Stimulated activated CD8-positive, alpha-beta memory T cell treated with anti-CD3 and anti-CD28 coated beads, Interleukin-7, amount 100 ng/mL, for 24 hours (primary cell): ENCODE measurements around the gene CDH1.
"Not testable (repeated sequence)": the region's sequence is repeated elsewhere in the genome, so short reads cannot be mapped to it uniquely, and the experiment has no call there.

ENCODE experiments used
- DNase-seq: peaks from one replicate; pipeline ENCODE4 v3.0.0-alpha.2; 2020; ENCODE audit warnings: low read depth

The CDH1 gene

DNA sequence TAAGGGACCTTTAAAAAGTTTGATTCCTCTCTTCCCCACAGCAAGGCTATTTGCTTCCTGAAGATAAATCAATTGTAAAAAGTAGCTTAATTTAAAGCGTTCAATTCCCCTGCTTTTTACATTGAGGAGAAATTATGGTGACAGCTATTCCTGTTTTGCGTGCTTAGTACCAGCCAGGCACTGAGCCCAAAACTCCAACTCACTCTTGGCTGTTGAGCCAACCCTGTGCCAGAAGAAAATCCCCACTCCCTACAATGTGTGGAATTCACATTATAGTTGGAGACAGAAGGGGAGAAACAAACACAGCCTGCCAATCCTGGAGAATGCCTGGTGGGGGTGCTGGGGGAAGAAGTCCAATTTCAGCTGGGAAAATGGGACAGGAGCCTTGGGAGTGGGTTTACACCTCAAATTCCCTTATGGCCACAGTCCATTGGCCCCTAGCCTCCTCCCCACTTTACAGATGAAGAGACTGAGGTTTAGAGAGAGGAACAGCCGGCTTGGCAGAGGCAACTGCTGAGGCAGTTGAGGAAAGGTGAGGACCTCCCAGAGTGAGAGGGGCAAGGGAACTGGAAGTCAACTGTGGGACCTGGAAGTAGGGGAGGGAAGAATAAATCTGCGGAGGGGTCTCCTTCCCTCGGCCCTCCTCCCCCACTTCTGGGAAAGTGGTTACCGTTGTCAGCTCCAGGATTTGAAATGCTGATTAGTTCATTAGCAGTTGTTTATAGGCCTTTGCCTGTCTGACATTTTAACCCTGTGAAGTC, 26.1 kb downstream of the CDH1 start:
- no peak for DNase-seq

DNA sequence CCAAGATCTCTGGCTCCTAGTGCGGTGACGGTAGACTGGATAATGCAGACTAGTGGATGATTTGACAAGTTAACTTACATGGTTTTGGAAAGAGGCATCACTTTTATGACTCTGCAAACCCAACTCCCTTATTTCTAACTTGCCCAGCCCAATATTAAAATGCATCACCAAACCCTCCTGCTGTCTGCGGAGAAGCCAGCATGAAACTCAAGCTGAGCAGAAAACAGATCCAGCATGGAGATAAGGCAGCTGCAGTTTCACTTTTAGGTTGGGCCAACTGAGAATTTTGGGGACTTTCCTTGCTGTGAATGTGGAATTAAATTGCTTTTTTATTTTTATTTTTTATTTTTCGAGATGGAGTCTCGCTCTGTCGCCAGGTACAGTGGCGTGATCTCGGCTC, 27.8 kb downstream of the CDH1 start:
- DNase-seq = no peak

DNA sequence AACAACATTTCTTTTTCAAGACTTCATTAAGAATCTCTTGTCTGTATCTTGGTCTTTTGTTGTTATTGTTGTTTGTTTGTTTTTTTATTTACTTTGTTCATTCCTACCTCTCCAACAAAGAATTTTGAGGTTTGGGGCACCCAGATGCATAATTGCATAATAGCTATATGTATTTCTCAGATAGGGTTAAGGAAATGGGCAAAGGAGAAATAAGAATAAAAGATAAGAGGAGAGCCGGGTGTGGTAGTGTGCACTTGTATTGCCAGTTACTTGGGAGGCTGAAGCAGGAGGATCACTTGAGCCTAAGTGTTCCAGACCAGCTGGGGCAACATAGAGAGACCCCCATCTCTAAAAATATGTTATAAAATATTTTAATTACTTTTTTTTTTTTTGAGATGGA, 30.5 kb downstream of the CDH1 start:
- no peak for DNase-seq

DNA sequence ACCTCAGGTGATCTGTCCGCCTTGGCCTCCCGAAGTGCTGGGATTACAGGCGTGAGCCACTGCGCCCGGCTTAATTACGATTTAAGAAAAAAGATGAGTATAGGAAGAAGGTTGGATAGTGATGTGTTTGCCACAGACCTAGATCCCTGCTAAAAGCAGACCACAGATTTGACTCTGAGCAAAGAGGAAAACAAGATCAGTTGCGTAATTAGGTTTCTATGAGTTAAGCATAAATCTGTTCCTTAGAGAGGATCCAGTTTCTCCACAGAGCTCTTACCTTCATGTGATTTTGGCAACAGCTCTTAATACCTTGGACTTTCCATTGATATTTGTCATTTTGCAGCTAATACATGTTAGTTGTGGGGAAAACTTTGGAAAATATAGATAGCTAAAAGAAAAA, 31.1 kb downstream of the CDH1 start:
- no peak for DNase-seq

DNA sequence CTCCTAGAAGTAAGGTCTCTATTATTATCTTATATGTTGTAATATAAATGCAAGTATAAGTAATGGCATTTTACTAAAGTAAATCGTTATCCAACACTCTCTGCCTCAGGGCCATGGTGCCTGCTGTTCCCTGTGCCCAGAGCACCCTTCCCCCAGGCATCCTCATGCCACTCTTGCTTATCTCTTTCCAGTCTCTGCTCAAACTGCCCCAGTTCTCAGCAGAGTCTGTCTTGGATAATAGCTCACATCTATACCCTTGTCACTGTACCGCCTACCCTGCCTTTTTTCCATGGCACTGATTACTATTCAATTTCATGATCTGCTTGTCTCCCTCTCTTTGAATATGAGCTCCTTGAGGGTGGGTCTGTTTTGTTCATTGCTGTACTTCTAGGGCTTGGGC, 31.7 kb downstream of the CDH1 start:
- no peak for DNase-seq

DNA sequence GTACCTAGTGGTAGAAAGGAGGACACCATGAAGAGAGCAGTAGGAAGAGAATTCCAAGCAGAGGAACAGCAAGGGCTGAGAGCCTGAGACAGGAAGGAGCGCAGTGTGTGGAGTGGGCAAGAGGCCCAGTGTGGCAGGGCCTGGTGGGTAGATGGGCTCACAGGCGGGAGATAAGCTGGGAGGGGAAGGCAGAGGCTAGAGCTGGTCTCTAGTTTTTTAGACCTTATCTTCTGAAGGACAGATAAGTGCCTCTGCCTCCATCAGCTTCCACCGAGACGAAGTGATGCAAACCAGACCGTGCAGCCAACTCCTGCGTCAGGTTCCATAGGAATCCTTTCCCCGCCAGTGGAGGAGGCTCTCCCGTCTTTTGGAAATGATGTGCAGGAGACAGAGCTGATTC, 33.6 kb downstream of the CDH1 start:
- no peak for DNase-seq

DNA sequence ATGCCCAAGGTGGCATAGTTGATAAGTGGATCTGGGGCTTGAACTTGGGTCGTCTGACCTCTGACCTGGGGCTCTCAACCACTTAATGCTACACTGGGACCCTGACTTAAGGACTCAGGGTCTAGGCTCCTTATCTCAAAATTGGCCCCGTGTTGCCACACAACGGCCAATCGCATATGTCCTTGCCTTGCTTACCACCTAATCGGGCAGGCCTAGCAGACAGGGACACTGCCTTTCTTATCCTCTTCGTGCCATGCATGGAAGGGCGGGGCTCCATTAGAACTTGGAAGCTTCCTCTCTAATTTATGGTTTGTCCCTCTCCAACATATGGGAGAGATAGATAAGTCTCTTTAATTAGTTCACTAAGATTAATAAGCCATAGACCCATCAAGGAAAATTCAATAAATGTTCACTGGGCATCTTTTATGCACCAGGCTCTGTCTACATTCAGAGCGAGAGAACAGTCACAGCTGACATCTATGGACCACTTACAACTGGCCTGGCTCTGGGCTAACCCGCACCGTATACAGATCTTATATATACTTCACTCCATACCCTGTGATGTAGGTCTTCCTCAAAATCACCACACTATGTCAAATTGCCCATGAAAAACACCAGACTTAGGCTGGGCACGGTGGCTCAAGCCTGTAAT, 35.1 kb downstream of the CDH1 start:
- no peak for DNase-seq

DNA sequence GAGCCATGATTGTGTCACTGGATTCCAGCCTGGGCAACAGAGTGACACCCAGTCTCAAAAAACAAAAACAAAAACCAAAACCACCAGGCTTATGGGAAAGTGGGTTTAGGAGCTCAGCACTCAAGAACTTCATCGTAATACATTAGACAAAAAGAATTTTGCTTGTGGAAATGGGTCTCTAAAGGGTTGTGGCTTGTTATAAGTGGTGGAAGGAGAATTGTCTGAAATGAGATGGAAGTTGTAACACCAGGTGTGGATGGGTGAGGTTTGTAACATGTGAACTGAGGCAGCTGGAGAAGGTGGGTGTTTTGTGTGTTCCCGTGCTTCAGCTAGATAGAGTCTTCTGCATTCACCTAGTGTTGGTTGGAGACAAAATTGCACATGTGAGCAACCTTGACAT, 35.8 kb downstream of the CDH1 start:
- DNase-seq = no peak

DNA sequence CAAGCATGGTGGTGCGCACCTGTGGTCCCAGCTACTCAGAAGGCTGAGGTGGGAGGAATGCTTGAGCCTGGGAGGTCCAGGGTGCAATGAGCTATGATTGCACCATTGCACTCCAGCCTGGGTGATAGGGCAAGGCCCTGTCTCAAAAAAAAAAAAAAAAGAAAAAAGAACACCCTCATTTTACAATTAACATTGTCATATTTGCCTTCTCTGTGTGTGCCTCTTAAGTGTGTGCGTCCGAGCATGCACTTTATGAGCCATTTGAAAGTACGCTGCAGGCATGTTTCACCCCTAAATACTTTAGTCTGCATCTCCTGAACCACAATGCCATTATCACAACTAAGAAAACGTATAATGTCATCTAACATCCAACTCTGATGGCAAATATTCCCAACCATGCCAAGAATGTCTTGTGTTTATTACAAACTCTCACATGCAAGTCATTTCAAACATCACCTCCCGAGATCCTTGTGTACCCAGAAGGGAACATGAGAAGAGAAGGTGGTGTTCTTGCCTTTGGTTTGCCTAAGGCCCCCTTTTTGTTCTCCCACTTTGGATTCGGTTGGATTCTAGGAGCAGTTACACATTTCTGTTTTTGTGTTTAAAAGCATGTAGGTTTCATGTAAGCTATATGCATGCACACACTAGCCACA, 38.0 kb downstream of the CDH1 start:
- DNase-seq = no peak

DNA sequence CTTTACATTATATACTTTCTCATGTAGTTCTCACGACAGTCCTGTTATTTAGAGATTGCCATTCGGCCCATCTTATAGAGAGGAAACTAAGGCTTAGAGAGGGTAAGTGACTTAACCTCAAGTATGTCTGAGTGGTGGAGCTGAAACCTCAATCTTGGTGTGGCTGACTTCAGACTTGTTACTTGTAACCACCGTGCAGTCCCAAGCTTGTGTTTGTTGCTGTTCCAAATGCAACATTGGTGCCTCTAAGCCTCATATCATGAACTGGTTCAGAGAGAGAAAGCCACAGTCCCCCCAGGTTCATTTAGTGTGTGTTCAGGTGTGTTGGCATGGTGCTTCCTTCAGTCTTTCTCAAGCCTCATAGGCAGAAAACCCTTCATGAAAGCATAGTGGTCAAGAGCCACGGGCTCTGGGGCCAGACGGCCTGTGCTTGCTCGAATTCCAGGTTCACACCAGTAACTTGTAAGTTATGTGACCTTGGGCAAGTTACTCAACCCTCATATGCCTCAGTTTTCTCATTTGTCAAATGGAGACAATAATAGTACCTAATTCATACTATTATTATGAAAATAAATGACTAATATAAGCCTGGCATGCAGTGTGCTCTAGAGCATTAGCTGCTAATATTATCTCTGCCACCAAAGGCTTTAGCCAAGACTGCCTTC, 39.9 kb downstream of the CDH1 start:
- no peak for DNase-seq

DNA sequence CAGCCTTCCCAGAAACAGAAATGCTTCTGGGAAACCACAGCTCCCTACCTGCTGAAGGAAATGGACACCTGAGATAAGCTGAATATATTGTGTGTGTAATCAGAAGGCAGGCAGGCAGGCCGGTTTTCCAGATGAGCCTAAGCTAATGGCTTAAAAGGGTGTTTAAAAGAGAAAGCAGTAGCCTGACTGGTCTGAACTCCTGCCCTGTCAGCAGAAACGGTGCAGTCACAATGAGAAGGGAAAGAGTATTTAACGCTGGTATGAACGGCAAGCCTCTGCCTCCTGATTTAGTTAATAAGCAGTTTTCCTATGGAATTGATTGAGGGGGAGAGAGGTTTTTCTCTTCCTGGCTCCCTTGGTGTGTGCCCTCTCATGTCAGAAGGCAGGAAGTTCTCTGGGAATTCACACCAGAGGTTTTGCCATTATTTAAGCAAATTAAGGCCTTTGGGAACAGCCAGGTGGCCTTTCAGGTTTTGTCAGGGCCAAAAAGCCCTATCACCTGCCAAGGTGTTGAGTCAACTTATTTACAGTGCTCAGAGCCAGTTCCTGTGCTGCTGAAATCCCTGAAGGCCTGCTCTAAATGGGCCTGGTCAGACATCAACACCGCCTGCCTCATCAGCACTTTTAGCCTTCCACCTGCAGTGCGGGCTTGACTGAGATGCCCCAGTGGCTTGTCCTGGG, 41.6 kb downstream of the CDH1 start:
- DNase-seq = no peak

DNA sequence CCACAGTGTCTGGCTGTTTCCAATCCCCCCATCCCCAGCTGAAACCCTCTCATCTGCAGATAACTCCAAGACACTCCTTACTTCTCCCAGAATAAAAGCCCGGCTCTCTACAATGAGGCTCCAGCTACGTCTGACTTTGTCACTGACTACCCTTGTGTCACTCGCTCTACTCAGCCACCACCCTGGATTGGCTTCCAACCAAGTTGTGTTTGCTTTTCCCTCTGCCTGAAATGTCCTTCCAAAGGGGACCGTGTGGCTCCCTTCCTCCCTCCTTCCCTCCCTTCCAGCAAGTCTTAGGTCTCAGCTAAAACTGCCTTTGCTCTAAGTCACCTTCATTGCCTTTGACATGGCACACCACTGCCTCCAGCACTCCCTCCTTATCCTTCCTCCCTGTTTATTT, 42.8 kb downstream of the CDH1 start:
- DNase-seq = no peak

DNA sequence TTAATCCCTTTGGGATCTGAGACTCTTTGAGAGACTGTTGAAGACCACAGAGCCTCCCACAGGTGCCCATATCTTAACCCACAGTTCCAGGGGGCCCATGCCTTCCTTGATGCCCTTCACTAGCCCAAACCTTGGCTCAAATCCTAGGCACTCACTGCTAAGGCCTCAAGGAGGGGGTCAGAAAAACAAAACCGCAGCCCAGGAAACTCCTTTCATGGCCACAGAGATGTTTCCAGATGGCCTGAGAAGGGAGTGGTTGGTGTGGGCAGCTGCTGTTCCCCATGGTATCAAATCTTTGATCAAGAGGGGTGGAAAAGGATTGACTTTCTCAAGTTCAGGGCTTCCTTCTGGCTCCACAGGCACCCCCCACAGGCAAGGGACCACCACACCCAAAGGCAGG, 44.7 kb downstream of the CDH1 start:
- no peak for DNase-seq

DNA sequence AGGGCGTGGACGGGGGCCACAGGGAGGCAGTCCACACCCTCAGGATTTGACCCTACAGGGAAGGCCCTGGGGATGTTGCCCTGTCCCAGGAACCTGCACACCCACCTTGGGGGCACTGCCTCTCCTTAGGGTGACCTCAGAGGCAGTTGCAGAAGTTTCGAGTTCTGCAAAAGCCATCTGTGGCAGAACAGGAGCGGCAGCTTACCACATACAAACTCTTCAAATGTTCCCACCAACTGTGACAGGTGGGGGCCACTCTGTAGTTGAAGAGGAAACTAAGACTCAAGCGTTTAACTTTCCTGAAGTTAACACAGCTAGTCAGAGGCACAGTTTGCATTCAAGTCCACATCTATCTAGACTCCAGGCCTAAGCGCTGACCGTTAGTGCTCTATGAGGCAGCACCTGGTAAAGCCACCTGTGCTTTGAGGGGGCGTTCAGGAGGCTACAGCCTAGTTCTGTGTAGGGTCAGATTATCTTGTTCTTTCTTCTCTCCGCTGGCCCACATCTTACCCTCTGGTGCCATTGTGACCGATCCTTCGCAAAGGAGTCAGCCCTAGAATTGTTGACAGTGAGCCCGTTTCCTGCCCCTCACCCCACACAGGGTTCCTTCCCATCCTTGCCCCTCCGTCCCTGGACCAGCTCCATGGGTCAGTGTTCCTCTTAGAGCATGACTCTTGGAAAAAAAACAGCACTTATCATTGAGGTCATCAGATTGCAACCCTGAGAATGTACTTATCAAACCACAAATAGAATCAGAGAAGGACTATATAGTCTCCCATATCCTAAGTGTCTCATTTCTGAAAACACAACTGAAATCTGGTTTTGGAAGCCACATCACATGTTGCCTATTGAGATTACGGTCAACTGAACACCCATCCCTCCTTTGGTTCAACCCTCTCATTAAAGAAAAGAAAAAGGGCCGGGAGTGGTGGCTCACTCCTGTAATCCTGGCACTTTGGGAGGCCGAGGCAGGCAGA, 45.4 kb downstream of the CDH1 start:
- no peak for DNase-seq

DNA sequence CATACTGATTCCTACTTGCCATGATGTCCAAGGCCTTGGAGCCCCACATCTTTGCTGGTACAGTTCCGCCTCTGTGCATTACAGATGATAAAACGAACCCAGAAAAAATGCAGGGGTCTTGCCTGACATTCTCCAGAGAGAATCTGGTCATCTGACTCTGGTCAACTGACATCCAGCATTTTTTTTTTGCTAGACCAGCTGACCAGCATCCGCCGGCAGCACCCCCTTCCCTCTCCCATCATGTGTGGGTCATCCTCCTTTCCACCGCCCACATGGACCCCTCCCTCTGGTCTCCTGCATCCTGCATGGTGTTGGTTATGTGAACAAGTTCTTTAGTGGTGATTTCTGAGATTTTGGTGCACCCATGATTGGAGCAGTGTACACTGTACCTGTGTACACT, 47.1 kb downstream of the CDH1 start:
- no peak for DNase-seq

DNA sequence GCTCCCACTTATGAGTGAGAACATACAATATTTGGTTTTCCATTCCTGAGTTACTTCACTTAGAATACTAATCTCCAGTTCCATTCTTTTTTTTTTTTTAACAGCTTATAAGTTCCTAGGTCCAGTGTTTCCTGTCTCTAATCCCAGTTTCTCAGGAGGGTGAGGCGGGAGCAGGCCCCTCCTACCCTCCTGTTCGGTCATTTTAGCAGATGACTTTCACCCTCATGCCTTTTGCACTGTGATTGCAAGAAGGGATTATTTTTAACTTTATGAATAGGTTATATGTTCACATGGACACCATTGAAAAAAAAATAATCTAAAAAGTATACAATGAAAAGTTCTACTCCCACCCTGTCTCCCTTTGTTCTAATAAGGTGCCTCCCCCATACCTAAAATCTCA, 47.6 kb downstream of the CDH1 start:
- DNase-seq = no peak

DNA sequence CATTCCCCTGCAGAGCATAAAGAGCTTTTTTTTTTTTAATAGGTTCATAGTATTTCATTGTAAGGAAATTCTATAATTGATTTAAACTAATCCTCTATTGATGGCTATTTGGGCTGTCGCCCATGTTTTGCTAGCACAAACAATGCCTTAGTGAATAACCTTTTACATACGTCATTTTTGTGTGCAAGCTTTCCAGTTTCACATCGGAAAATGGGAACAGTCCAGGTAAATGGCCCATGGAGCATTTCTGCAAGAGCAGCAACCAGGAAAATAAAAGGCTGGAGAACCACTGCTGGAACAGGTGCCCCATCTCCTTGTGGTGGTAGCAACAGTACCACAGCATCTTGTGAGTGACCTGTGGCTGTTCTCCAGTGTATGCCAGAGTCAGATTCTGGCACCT, 48.6 kb downstream of the CDH1 start:
- no peak for DNase-seq

DNA sequence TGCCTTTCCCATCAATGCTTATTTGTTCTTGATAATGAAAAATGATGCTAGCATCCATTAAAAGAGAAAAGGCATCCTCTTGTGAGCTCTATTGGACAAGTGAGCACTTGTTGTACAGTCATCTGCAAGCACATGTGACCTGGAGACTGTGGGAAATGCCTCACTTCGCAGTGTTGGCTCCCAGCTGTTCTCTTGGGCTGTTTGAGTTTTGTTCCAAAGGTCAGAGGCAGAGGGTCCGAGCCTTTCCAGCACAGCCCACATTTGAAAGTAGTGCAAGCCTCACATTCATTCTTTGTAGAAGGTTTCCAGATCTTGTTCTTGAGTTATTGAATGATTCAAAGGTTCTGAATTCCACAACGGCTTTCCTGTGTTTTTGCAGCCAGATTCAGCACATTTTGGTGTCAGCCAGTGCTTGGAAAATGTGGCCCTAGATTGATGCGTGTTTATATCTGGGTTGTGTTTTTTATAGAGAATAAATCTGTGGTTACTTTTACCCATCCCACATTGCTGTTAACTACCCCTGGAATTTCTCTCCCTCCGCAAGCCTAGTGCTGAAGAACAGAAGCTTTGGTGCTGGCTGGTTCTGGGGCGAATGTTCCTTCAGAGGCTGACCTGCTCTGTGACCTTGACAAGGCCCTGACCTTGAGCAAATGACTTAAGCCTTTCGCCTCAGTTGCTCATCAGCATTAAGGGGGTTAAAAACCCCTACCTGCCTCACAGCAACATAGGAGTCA, 49.8 kb downstream of the CDH1 start:
- no peak for DNase-seq

DNA sequence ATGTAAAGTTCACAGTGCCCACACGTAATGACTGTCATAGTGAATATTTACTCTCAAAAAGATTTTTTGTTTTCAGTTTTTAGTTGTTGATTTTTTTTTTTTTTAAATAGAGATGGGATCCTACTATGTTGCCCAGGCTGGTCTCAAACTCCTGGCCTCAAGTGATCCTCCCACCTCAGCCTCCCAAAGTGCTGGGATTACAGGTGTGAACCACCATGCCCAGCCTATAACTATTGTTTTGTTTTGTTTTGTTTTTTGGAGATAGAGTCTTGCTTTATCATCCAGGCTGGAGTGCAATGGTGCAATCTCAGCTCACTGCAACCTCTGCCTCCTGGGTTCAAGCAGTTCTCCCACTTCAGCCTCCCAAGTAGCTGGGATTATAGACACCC, 50.3 kb downstream of the CDH1 start:
- not testable (repeated sequence) for DNase-seq

DNA sequence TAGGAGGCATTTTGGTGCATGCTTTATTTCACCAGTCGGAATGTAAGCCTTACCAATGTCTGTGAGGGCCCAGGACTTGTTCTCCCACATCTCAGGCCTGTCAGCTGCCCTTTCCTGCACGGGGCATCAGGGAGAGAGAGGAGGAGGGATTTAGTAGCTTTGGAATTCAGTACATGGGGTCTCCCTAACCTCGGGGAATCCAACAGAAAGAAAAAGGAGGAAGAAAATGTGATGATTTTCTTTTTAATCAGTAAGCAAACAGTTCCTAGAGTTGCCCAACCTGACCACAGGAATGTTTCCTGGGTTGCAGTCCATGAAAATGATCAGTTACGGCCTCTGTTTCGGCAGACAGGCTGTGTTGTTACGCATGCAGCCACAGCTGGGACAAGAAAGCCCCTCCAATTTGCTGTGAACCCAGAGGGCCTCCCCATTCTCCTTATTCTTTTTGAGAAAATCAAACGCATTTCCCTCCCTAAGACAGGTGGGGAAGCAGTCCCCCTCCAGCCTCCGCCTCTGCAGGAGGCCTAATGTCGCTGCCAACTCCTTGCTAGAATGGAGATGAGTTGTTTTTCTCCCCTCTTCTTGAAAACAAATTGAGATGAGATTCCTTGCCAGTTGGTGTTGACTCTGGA, 53.2 kb downstream of the CDH1 start:
- DNase-seq = no peak
